GM19397 (cell line): ENCODE data around the gene PAFAH1B1.
"Not testable (repeated sequence)": the region's sequence is repeated elsewhere in the genome, so short reads cannot be mapped to it uniquely, and the experiment has no call there.

Experiments used
- ATAC-seq: cut with Tn5 transposase; IDR thresholded peaks from one replicate; pipeline ENCODE4 v1.9.1; 2021; ENCODE audit warnings: mild to moderate bottlenecking, moderate library complexity; ENCODE audit not compliant: unreplicated experiment

Gene PAFAH1B1

GRCh38 chr17:2634361-2634960 is 41.0 kb downstream of the PAFAH1B1 start:
- ATAC-seq = no peak

- ATAC-seq = no peak
These were observed 41.8 kb downstream of the PAFAH1B1 start for GRCh38 chr17:2635241-2635640.

GRCh38 chr17:2635675-2636074 is 42.2 kb downstream of the PAFAH1B1 start:
- ATAC-seq = no peak

GRCh38 chr17:2636169-2636930 is 42.9 kb downstream of the PAFAH1B1 start:
- no peak for ATAC-seq

- no peak for ATAC-seq
These were observed 44.0 kb downstream of the PAFAH1B1 start for GRCh38 chr17:2637422-2637821.

- ATAC-seq = no peak
These were observed 51.5 kb downstream of the PAFAH1B1 start for GRCh38 chr17:2644971-2645370.

GRCh38 chr17:2647957-2648356 is 54.5 kb downstream of the PAFAH1B1 start:
- no peak for ATAC-seq

GRCh38 chr17:2649191-2649590 is 55.7 kb downstream of the PAFAH1B1 start:
- no peak for ATAC-seq

GRCh38 chr17:2652911-2653310 is 59.5 kb downstream of the PAFAH1B1 start:
- not testable (repeated sequence) for ATAC-seq

- no peak for ATAC-seq
These were observed 62.1 kb downstream of the PAFAH1B1 start for GRCh38 chr17:2655546-2655945.

- ATAC-seq = no peak
These were observed 62.8 kb downstream of the PAFAH1B1 start for GRCh38 chr17:2656283-2656682.

- ATAC-seq = not testable (repeated sequence)
These were observed 65.9 kb downstream of the PAFAH1B1 start for GRCh38 chr17:2659337-2659736.

GRCh38 chr17:2660410-2660809 is 67.0 kb downstream of the PAFAH1B1 start:
- ATAC-seq = not testable (repeated sequence)

- no peak for ATAC-seq
These were observed 78.6 kb downstream of the PAFAH1B1 start for GRCh38 chr17:2672026-2672425.

GRCh38 chr17:2679247-2679646 is 85.8 kb downstream of the PAFAH1B1 start:
- ATAC-seq = not testable (repeated sequence)

GRCh38 chr17:2680961-2681360 is 87.5 kb downstream of the PAFAH1B1 start:
- ATAC-seq = no peak

GRCh38 chr17:2681650-2682049 is 88.2 kb downstream of the PAFAH1B1 start:
- no peak for ATAC-seq

GRCh38 chr17:2682176-2682938 is 88.9 kb downstream of the PAFAH1B1 start:
- ATAC-seq = no peak

GRCh38 chr17:2683912-2684311 is 90.5 kb downstream of the PAFAH1B1 start:
- ATAC-seq = no peak

- no peak for ATAC-seq
These were observed 91.1 kb downstream of the PAFAH1B1 start for GRCh38 chr17:2684549-2684948.

GRCh38 chr17:2685696-2686095 is 92.2 kb downstream of the PAFAH1B1 start:
- ATAC-seq = no peak

- ATAC-seq = no peak
These were observed 93.6 kb downstream of the PAFAH1B1 start for GRCh38 chr17:2687074-2687418.
